ENCODE data around the gene CD82.

DNA sequence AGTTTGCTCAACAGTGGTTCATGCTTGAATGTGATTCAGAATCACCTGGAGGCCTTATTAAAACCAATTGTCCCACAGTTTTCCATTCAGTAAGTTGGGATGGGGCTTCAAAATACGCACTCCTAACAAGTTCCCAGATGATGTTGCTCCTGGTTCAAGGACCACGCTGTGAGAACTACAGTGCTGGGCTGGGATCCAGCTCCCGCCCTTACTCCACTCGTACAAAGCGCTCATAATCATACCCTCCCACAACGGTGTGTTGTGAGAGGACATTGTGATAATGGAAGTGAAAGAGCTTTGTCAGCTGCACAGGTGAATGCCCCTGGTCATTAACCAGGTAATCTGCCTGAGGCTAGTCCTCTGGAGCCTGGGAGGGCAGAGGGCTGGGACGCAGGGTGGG lies 1.3 kb upstream of the CD82 start:
- no peak for TF ChIP-seq EZH2 (IDR thresholded peaks at IDR 0.05; ENCODE audit: borderline replicate concordance, low read depth, low read length, poor library complexity, severe bottlenecking)
- TF ChIP-seq, protein P1, sequence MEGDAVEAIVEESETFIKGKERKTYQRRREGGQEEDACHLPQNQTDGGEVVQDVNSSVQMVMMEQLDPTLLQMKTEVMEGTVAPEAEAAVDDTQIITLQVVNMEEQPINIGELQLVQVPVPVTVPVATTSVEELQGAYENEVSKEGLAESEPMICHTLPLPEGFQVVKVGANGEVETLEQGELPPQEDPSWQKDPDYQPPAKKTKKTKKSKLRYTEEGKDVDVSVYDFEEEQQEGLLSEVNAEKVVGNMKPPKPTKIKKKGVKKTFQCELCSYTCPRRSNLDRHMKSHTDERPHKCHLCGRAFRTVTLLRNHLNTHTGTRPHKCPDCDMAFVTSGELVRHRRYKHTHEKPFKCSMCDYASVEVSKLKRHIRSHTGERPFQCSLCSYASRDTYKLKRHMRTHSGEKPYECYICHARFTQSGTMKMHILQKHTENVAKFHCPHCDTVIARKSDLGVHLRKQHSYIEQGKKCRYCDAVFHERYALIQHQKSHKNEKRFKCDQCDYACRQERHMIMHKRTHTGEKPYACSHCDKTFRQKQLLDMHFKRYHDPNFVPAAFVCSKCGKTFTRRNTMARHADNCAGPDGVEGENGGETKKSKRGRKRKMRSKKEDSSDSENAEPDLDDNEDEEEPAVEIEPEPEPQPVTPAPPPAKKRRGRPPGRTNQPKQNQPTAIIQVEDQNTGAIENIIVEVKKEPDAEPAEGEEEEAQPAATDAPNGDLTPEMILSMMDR (conservative IDR thresholded peaks at IDR 0.05; ENCODE audit: low read depth, low read length) = no peak

All from A673 (cell line).